HL-60 (cell line): ENCODE measurements around the gene METTL25B.

Experiments
- CTCF ChIP-seq: IDR thresholded peaks from one replicate; pipeline ENCODE4 v1.5.1; 2011; ENCODE audit warnings: low read length, control low read depth, inconsistent platforms; ENCODE audit not compliant: insufficient read depth
- POLR2AphosphoS5 ChIP-seq: IDR thresholded peaks from 2 replicates; pipeline ENCODE4 v1.6.1; 2012; ENCODE audit warnings: low read depth

DNA sequence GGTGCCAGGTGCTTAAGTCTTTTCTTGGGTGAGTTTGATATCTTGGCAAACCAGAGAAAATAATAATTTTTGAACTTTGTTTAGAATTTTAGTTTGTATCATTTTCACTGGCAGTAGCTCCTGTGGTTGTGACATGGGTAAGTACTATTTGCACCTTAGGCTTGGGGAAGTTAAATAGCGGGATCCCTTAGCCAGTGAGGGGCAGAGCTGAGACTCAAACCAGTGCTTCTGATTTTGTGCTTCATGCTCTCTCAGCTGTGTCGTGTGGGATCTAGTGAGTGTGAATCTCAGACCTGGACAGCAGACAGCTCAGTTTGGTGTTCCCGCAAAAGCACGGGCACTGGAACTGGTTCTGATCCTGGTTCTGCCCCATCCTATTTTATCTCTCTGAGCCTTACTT, 48.7 kb downstream of the METTL25B start:
- TF ChIP-seq CTCF (no peak), POLR2AphosphoS5 (no peak)
